ENCODE data around the gene HLA-DRB1.
"Not testable (repeated sequence)": the region's sequence is repeated elsewhere in the genome, so short reads cannot be mapped to it uniquely, and the experiment has no call there.

Gene HLA-DRB1

GRCh38 chr6:32554116-32554965 is 35.3 kb downstream of the HLA-DRB1 start:
- DNase-seq = no peak

DNA sequence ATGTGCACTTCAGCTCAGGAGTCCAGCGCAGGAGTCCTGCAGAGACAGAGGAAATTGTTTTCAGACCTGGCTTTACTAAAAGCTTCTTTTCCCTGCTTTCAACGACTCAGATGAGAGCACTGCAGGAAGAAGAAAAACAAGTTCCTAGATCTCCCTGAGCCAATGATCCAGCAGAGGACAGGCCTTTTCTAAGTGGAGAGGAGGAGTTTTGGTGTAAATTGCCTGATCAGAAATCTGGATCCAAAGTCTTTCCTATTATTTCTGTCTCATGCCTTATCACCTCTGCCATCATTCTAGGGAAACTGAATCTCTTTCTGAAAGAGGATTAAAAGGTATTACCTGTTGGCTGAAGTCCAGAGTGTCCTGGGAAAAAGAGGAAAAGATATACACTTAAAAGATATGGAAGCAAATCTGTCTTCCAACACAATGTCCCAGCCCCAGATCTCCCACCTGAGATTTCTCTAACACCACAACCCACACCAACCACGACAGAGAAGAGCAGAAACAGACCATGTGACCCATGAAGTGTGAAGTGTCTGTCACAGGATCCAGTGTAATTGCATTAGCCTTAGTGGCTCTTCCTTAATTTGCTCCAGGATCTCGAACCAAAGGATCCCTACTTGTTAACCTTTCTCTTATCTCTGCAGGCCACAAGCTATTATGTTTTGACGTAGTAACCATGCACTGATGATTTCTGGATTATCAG is 36.5 kb downstream of the HLA-DRB1 start:
- DNase-seq = no peak

- DNase-seq = no peak
Observed at GRCh38 chr6:32551410-32551809, 38.2 kb downstream of the HLA-DRB1 start.

DNA sequence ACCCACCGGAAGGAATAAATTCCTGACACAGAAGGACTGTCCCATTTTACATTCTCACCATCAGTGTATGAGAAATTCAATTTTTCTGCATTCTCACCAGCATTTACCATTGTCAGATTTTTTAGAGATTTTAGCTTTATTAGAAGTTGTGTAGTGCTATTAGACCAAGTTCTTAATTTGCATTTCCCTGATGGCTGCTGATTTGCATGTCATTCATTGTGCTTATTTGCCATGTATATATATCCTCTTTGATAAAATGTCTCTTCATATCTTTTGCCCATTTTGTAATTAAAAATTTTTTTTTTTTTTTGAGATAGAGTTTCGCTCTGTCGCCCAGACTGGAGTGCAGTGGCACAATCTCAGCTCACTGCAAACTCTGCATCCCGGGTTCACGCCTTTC is 49.8 kb downstream of the HLA-DRB1 start:
- DNase-seq = no peak

DNA sequence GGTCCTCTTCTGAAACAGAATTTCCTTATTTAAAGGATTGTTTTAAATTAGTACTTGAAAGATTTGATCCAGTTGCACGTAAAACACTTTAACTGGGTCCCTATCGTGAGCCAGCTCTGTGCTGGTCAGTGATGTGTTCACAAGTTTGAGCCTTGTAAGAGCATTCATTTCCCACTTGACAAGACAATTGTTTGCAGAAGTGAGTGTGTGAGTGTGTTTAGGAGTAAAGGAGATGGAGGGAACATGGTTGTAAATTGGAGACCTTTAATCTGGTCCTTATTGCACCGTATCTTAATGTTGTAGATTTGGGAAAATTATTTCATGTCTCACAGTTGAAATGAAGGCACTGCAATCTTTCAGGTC is 59.2 kb downstream of the HLA-DRB1 start:
- not testable (repeated sequence) for DNase-seq

GRCh38 chr6:32529697-32530430 is 59.8 kb downstream of the HLA-DRB1 start, which contains the start of gene HLA-DRB5:
Gene HLA-DRB5, minus strand, starts transcription at chr6:32530287. Its CDS starts 63 bp downstream, at chr6:32530224.
- DNase-seq = no peak
